ENCODE measurements around the gene CRYBA2. TPM values are rescaled to one million over a fixed set of nuclear protein-coding genes. Genes with fewer than 3 reads are reported as not detected.
A peak's percentile ranks its signal among the peaks of the same experiment; 100 is the strongest.

The CRYBA2 gene
- total RNA-seq, 1 experiment from 2014 or later = 13.5 TPM

DNA sequence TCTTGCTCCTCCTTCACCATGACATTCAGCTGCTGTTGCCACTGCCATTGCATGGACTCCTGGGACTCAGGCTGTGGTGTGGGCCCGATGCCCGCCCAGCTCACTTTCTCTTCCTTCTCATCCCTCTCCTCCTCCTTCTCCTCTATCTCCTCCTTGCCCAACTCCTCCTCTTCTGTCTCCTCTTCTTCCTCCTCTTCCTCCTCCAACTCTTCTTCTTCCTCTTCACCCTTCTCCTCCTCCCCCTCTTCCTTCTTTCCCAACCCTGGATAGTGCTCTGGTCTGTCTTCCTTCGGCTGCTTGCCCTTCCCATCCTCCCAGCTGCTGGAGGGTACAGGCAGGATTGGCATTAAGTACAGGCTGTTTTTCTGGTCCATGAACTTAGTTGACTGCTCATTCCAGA lies 10.8 kb upstream of the CRYBA2 start:
- Histone ChIP-seq H3F3A (ENCODE audit: low read length, unreplicated experiment) (no peaks in the 10 kb centered on the region), H4K20me1 (ENCODE audit: low read length) (no peaks in the 10 kb centered on the region), H3K4me2 (ENCODE audit: low read length) (no peak overlapping the region), H3K27me3 (ENCODE audit: low read length) (peaks cover 18% of the 10 kb centered on the region), H3K9me3 (ENCODE audit: low read length) (no peaks in the 10 kb centered on the region), H3K27ac (ENCODE audit: low read length) (no peak overlapping the region), H3K4me3 (ENCODE audit: low read length) (no peak overlapping the region), H3K4me1 (ENCODE audit: insufficient read depth, low read length) (peaks cover 23% of the 10 kb centered on the region), H3K9me2 (replicated peaks; ENCODE audit: low read length) (no peaks in the 10 kb centered on the region), H3K36me3 (ENCODE audit: low read depth, low read length) (no peaks in the 10 kb centered on the region), H3K79me2 (ENCODE audit: low read length) (no peaks in the 10 kb centered on the region), H3K9ac (ENCODE audit: low read length) (no peak overlapping the region), H2AFZ (ENCODE audit: low read length) (no peak overlapping the region)
- POLR2A ChIA-PET (ENCODE audit: unreplicated experiment) = no interaction called here
- intact Hi-C loops (cut with micrococcal nuclease) = no loop called here
- DNase-seq (no peak), ATAC-seq (no peak)
- no peak for TF ChIP-seq CTCF (conservative IDR thresholded peaks at IDR 0.05; ENCODE audit: low read depth, low read length)
- no peak for TF ChIP-seq EZH2phosphoT487 (IDR thresholded peaks at IDR 0.05; ENCODE audit: borderline replicate concordance, low read length)
- TF ChIP-seq EZH2 (IDR thresholded peaks at IDR 0.05; ENCODE audit: low read length, unreplicated experiment) = no peak
- CTCF ChIA-PET = no interaction called here
- no TSS peak for BruUV-seq (replicated peaks)

GRCh38 chr2:219003267-219003634 lies 10.0 kb upstream of the CRYBA2 start:
- ChIA-PET CTCF (no interaction called here), POLR2A (ENCODE audit: unreplicated experiment) (no interaction called here)
- no peaks in the 10 kb centered on the region for H3K9me2 ChIP-seq (replicated peaks; ENCODE audit: low read length)
- H3K4me2 ChIP-seq (ENCODE audit: low read length) = peak overlapping the region; percentile 83
- H3K36me3 ChIP-seq (ENCODE audit: low read depth, low read length) = no peaks in the 10 kb centered on the region
- no peak for DNase-seq
- no TSS peak for BruUV-seq (replicated peaks)
- H3K4me3 ChIP-seq (ENCODE audit: low read length) = peak overlapping the region; percentile 66
- no peaks in the 10 kb centered on the region for H3K9me3 ChIP-seq (ENCODE audit: low read length)
- TF ChIP-seq EZH2phosphoT487 (IDR thresholded peaks at IDR 0.05; ENCODE audit: borderline replicate concordance, low read length) (no peak), EZH2 (IDR thresholded peaks at IDR 0.05; ENCODE audit: low read length, unreplicated experiment) (no peak), CTCF (conservative IDR thresholded peaks at IDR 0.05; ENCODE audit: low read depth, low read length) (no peak; the same call in 1 of the 2 replicates)
- no peak overlapping the region for H3K27ac ChIP-seq (ENCODE audit: low read length)
- H3F3A ChIP-seq (ENCODE audit: low read length, unreplicated experiment) = no peaks in the 10 kb centered on the region
- intact Hi-C loops (cut with micrococcal nuclease) = no loop called here
- H3K9ac ChIP-seq (ENCODE audit: low read length) = no peak overlapping the region
- H3K4me1 ChIP-seq (ENCODE audit: insufficient read depth, low read length) = peaks cover 23% of the 10 kb centered on the region
- no peak for ATAC-seq
- peak overlapping the region; percentile 74 for H2AFZ ChIP-seq (ENCODE audit: low read length)
- H4K20me1 ChIP-seq (ENCODE audit: low read length) = no peaks in the 10 kb centered on the region
- H3K79me2 ChIP-seq (ENCODE audit: low read length) = no peaks in the 10 kb centered on the region
- H3K27me3 ChIP-seq (ENCODE audit: low read length) = peaks cover 18% of the 10 kb centered on the region

DNA sequence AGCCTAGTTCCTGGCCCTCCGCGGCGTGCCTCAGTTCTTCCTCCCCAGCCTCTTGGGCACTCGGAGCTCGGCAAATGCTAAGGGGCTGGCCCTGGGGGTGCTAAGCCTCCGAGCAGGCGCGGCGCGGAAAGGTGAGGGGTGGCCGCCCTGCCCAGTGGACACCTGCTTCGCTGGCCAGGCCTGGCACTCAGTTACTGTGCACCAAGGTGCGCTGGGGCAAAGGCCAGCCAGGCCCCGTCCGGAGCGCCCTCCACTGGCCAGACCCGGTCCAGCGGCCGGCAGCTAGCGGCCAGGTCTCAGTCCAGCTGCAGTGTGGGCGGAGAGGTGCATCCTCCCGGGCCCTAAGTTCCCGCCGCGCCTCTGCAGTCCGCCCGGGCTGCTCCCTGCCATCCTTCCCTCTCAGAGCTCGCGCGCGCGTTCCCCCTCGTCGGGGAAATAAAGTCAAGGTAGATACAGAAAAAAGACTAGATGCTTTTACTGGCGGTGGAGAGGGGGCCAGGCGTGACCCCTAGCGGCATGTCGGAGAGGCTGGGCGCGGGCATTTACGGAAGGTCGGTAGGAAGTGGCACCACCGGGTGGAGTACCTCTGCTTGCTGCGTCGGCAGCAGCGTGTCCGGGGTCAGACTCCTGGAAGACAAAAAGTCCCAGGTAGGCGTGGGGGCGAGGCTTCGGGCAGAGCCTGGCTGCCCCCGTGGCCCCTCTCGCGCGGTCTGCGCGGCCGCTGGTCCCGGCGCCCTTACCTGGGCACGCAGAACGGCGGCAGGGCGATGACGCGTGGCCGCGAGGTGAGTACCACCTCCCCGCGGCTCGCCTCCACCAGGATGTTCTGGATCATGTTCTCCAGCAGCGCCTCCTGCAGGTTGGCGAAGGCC lies 9.4 kb upstream of the CRYBA2 start:
- Histone ChIP-seq H3K27ac (ENCODE audit: low read length) (no peak overlapping the region), H4K20me1 (ENCODE audit: low read length) (no peaks in the 10 kb centered on the region), H3K9ac (ENCODE audit: low read length) (peak overlapping the region; percentile 16; the same call in 1 of the 2 replicates), H3K4me3 (ENCODE audit: low read length) (peak overlapping the region; percentile 66), H3K36me3 (ENCODE audit: low read depth, low read length) (no peaks in the 10 kb centered on the region), H2AFZ (ENCODE audit: low read length) (peak overlapping the region; percentile 74), H3K4me1 (ENCODE audit: insufficient read depth, low read length) (peaks cover 23% of the 10 kb centered on the region), H3K27me3 (ENCODE audit: low read length) (peaks cover 18% of the 10 kb centered on the region), H3F3A (ENCODE audit: low read length, unreplicated experiment) (no peaks in the 10 kb centered on the region), H3K79me2 (ENCODE audit: low read length) (no peaks in the 10 kb centered on the region), H3K9me3 (ENCODE audit: low read length) (no peaks in the 10 kb centered on the region), H3K4me2 (ENCODE audit: low read length) (peak overlapping the region; percentile 83), H3K9me2 (replicated peaks; ENCODE audit: low read length) (no peaks in the 10 kb centered on the region)
- DNase-seq (peak; percentile 74), ATAC-seq (peak; percentile 61)
- TSS peak; percentile 32 for BruUV-seq (replicated peaks)
- CTCF ChIA-PET = interaction anchor here (0.5 to 1.4 kb wide), 5 partner anchors 8 to 152 kb away, joined by 3 to 19 read pairs (median 5); no protein-coding TSS in a partner anchor
- TF ChIP-seq EZH2phosphoT487 (IDR thresholded peaks at IDR 0.05; ENCODE audit: borderline replicate concordance, low read length) (no peak), CTCF (conservative IDR thresholded peaks at IDR 0.05; ENCODE audit: low read depth, low read length) (peak; percentile 64)
- POLR2A ChIA-PET (ENCODE audit: unreplicated experiment) = interaction anchor here (0.5 to 0.7 kb wide), 2 partner anchors 8 to 686 kb away, joined by 3 to 6 read pairs; no protein-coding TSS in a partner anchor
- intact Hi-C loops (cut with micrococcal nuclease) = no loop called here

Data from PC-3 (cell line).